Omental fat pad (tissue), 4 donors: ENCODE data around the gene FAM98C. TPM values are rescaled to one million over a fixed set of nuclear protein-coding genes. Genes with fewer than 3 reads are reported as not detected.

ENCODE experiments used
- ATAC-seq: fragments of 150-250 bp; one replicate; pipeline ENCODE4 v1.9.1; 2016; ENCODE audit warnings: mild to moderate bottlenecking, moderate library complexity; ENCODE audit not compliant: low FRiP score
- DNase-seq: peaks from one replicate; pipeline ENCODE4 v3.0.0-alpha.2; 2019; ENCODE audit warnings: low spot score
- total RNA-seq, 4 donors: library from RNA; depleted of rRNA; stranded (reverse); fragments of >200 nt; gene quantifications; one replicate each; pipeline ENCODE4 v1.1.0, GENCODE V29; 2016
- TF ChIP-seq, protein P1 (sequence below), 3 donors: fragments of 450-650 bp; IDR thresholded peaks; one replicate each; pipeline ENCODE4 v1.5.1; 2016 to 2017; ENCODE audit warnings: antibody characterized with exemption in 3 of 3, mild to moderate bottlenecking in 3 of 3, moderate library complexity in 2 of 3

Gene FAM98C
- total RNA-seq, 4 donors from 2014 or later: 7.4 to 22.7 (median 10.6) TPM

GRCh38 chr19:38389957-38390924 is 12.7 kb upstream of the FAM98C start:
- TF ChIP-seq, protein P1, sequence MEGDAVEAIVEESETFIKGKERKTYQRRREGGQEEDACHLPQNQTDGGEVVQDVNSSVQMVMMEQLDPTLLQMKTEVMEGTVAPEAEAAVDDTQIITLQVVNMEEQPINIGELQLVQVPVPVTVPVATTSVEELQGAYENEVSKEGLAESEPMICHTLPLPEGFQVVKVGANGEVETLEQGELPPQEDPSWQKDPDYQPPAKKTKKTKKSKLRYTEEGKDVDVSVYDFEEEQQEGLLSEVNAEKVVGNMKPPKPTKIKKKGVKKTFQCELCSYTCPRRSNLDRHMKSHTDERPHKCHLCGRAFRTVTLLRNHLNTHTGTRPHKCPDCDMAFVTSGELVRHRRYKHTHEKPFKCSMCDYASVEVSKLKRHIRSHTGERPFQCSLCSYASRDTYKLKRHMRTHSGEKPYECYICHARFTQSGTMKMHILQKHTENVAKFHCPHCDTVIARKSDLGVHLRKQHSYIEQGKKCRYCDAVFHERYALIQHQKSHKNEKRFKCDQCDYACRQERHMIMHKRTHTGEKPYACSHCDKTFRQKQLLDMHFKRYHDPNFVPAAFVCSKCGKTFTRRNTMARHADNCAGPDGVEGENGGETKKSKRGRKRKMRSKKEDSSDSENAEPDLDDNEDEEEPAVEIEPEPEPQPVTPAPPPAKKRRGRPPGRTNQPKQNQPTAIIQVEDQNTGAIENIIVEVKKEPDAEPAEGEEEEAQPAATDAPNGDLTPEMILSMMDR (IDR thresholded peaks at IDR 0.05): no peak
- no peak for DNase-seq
- no peak for ATAC-seq

DNA sequence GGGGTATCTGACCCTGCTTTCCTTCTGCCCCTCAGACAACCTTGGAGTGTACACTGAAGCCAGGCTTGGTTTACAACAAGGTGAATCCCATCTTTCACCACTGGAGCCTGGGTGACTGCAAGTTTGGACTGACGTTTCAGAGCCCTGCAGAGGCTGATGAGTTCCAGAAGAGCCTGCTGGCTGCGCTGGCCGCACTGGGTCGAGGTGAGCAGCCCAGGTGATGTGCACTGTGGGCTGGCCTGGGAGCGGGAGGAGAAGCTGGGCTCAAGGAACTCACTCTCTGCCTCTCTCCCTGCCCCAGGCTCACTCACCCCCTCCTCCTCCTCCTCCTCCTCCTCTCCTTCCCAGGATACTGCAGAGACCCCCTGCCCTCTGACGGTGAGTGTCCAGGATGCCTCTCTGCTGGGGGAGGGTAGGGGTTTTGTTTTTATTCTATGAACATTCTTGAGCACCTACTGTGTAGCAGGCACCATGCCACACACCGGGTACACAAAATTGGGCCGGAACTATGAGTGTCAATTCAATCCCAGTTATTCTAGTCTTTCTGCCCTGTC is 10.9 kb upstream of the FAM98C start:
- TF ChIP-seq, protein P1 (IDR thresholded peaks at IDR 0.05): no peak
- DNase-seq (no peak), ATAC-seq (no peak)

DNA sequence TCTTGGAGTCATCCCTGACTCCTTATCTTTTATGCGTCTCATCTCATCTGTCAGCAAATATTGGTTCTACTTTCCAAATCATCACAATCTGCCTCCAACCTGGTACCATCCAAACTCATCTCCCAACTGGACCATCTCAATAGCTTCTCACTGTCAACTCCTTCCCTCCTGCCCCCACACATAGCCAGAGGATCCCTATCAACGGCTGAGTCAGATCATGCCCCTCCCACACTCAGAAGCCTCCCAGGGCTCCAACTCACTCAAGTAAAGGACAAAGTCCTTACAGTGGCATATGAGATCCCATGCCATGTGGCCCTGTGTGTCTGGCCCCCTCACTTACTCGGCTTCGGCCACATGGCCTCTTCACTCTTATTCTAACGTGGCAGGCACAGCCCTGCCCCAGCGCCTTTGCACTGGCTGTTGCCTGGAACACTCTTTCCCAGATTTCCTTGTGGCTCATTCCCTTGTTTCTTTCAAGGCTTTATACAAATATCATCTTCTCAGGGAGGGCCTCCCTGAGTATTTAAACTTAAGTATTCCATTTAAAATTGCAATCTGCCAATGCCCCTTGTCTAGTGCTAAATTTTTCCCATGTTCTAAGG is 10.1 kb upstream of the FAM98C start:
- DNase-seq: no peak
- no peak for ATAC-seq
- TF ChIP-seq, protein P1 (IDR thresholded peaks at IDR 0.05): no peak

DNA sequence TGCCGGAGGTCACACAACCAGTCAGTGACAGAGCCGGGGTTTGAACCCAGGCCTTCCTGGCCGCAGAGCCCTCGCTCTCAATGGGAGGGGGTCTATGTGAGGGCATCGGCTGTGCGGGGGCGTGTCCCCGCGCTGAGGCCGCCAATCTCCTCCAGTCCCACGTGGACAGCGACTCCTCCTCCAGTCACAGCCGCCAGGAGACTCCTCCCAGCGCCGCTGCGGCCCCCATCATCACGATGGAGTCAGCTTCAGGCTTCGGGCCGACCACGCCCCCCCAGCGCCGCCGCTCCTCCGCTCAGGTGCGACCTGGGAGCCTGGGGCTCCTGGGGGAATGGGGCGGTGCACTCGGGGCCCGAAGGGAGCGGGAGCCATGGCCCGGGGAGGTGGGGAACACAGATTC is 8.4 kb upstream of the FAM98C start:
- ATAC-seq: no peak
- no peak for DNase-seq
- TF ChIP-seq, protein P1 (IDR thresholded peaks at IDR 0.05): no peak

DNA sequence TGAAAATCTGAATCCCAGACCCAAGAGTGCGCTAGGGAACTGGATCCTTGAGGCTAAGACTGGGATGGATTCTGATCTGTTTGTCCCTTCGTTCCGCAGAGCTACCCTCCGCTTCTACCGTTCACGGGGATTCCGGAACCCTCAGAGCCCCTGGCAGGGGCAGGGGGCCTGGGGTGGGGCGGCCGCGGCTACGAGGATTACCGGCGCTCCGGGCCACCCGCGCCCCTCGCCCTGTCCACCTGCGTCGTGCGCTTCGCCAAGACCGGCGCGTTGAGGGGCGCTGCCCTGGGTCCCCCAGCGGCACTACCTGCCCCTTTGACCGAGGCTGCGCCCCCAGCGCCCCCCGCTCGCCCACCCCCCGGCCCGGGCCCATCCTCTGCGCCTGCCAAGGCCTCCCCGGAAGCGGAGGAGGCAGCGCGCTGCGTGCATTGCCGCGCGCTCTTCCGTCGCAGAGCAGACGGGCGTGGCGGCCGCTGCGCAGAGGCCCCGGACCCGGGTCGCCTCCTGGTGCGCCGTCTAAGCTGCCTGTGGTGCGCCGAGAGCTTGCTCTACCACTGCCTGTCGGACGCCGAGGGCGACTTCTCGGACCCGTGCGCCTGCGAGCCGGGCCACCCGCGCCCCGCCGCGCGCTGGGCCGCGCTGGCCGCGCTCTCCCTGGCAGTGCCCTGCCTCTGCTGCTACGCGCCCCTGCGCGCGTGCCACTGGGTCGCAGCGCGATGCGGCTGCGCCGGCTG is 7.3 kb upstream of the FAM98C start:
- ATAC-seq (no peak), DNase-seq (no peak)
- TF ChIP-seq, protein P1 (IDR thresholded peaks at IDR 0.05): no peak

DNA sequence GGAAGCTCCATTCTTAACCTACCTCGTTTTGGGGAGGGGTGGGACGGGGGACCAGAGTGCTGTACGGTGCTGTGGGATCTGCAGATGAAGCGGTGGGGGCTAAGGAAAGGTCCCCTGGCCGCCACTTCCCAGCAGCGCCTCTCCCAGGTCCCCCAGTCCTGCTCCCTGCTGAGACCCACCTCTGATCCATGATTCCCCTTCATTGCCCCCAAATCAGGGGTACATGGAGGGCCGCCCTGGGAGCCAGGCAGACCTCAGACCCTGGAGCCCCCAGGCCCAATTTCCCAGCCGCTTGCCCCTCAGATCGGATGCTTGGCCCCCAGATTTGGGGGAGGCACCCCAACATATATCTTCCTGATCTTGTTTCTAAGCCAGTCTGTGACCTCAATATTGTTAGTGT is 3.8 kb upstream of the FAM98C start:
- no peak for DNase-seq
- TF ChIP-seq, protein P1 (IDR thresholded peaks at IDR 0.05): no peak
- ATAC-seq: no peak
